DND-41 (cell line): ENCODE measurements around the gene MSH3.

Experiments
- ATAC-seq: fragments of 200-7000 bp; cut with Tn5 transposase; 3 replicates; pipeline ENCODE4 v1.9.1; 2021; ENCODE audit warnings: low read depth; ENCODE audit not compliant: insufficient read depth
- DNase-seq: peaks from one replicate; pipeline ENCODE4 v3.0.0-alpha.2; 2020
- H2AFZ ChIP-seq: 2 replicates; pipeline ENCODE4 v1.6.0; 2012; ENCODE audit warnings: low read depth, low read length
- H3K27ac ChIP-seq: 2 replicates; pipeline ENCODE4 v1.5.1; 2012; ENCODE audit warnings: low read length, inconsistent platforms
- H3K27me3 ChIP-seq: fragments of 200-600 bp; sonication (generic); 2 replicates; pipeline ENCODE4 v1.6.0; 2012; ENCODE audit warnings: low read length, mild to moderate bottlenecking, inconsistent platforms; ENCODE audit not compliant: insufficient read depth, poor library complexity
- H3K36me3 ChIP-seq: 2 replicates; pipeline ENCODE4 v1.5.1; 2012; ENCODE audit warnings: low read length, inconsistent platforms; ENCODE audit not compliant: insufficient read depth
- H3K4me1 ChIP-seq: 2 replicates; pipeline ENCODE4 v1.5.1; 2012; ENCODE audit warnings: mild to moderate bottlenecking, low read length; ENCODE audit not compliant: insufficient read depth
- H3K4me2 ChIP-seq: 2 replicates; pipeline ENCODE4 v1.6.0; 2012; ENCODE audit warnings: mild to moderate bottlenecking, moderate library complexity, low read length, inconsistent platforms; ENCODE audit not compliant: insufficient read depth
- H3K4me3 ChIP-seq, 2 experiments: fragments of 200-600 bp in 1 of 2; shearing (Covaris generic) in 1 of 2; 2 replicates each; pipeline ENCODE4 v1.5.1; 2012 to 2016; ENCODE audit warnings: inconsistent platforms in 2 of 2, low read length in 2 of 2, mild to moderate bottlenecking in 2 of 2, low read depth in 1 of 2, moderate library complexity in 1 of 2
- H3K79me2 ChIP-seq: 2 replicates; pipeline ENCODE4 v1.6.0; 2012; ENCODE audit warnings: low read length, inconsistent platforms; ENCODE audit not compliant: insufficient read depth
- H3K9ac ChIP-seq: 2 replicates; pipeline ENCODE4 v1.6.0; 2012; ENCODE audit warnings: low read depth, mild to moderate bottlenecking, inconsistent platforms, low read length, moderate library complexity
- H3K9me3 ChIP-seq: 2 replicates; pipeline ENCODE4 v1.5.1; 2012; ENCODE audit warnings: low read length, moderate library complexity, mild to moderate bottlenecking, inconsistent platforms; ENCODE audit not compliant: insufficient read depth, severe bottlenecking
- H4K20me1 ChIP-seq: 2 replicates; pipeline ENCODE4 v1.6.0; 2012; ENCODE audit warnings: low read length; ENCODE audit not compliant: insufficient read depth
- CTCF ChIP-seq: IDR thresholded peaks from 2 replicates; pipeline ENCODE4 v1.5.1; 2012; ENCODE audit warnings: borderline replicate concordance, low read length, moderate library complexity, mild to moderate bottlenecking; ENCODE audit not compliant: poor library complexity, severe bottlenecking; ENCODE audit errors: extremely low read depth
- EZH2 ChIP-seq: IDR thresholded peaks from 3 replicates; pipeline ENCODE4 v1.6.1; 2012; ENCODE audit warnings: borderline replicate concordance, low read depth, mild to moderate bottlenecking, moderate library complexity, low read length, inconsistent platforms; ENCODE audit not compliant: severe bottlenecking

Gene MSH3

GRCh38 chr5:80736730-80737129 lies 82.3 kb downstream of the MSH3 start:
- H3K27ac ChIP-seq = no peak overlapping the region; the same call in 1 of the 2 replicates
- ATAC-seq = no peak

GRCh38 chr5:80738466-80738865 lies 84.0 kb downstream of the MSH3 start:
- no peak overlapping the region for H3K4me2 ChIP-seq
- H3K36me3 ChIP-seq = peaks cover 35% of the 10 kb centered on the region
- H3K27ac ChIP-seq = peak overlapping the region; percentile 42
- H3K9me3 ChIP-seq = peaks cover 6% of the 10 kb centered on the region
- no peaks in the 10 kb centered on the region for H3K79me2 ChIP-seq
- ATAC-seq (peak; percentile 47; the same call in 2 of the 3 replicates), DNase-seq (no peak)
- H3K4me3 ChIP-seq = no peak overlapping the region
- TF ChIP-seq CTCF = no peak
- no peak for TF ChIP-seq EZH2
- H3K27me3 ChIP-seq = no peaks in the 10 kb centered on the region
- H4K20me1 ChIP-seq = no peaks in the 10 kb centered on the region
- peaks cover 24% of the 10 kb centered on the region for H3K4me1 ChIP-seq
- no peak overlapping the region for H2AFZ ChIP-seq
- H3K9ac ChIP-seq = no peak overlapping the region

More at GRCh38 chr5:80736730-80737129, 82.3 kb downstream of the MSH3 start:
- Histone ChIP-seq H3K4me3 (no peak overlapping the region), H3K9ac (no peak overlapping the region), H3K9me3 (no peaks in the 10 kb centered on the region), H3K4me2 (no peak overlapping the region), H4K20me1 (no peaks in the 10 kb centered on the region), H3K27me3 (no peaks in the 10 kb centered on the region), H3K79me2 (no peaks in the 10 kb centered on the region), H2AFZ (no peak overlapping the region), H3K36me3 (peaks cover 29% of the 10 kb centered on the region; the same call in 1 of the 2 replicates), H3K4me1 (peaks cover 24% of the 10 kb centered on the region)
- DNase-seq = no peak
- TF ChIP-seq CTCF = no peak

GRCh38 chr5:80739057-80739456 lies 84.6 kb downstream of the MSH3 start:
- Histone ChIP-seq H3K27ac (peak overlapping the region; percentile 40; the same call in 1 of the 2 replicates), H3K4me1 (peaks cover 24% of the 10 kb centered on the region), H3K79me2 (no peaks in the 10 kb centered on the region), H3K4me2 (no peak overlapping the region), H2AFZ (no peak overlapping the region), H4K20me1 (no peaks in the 10 kb centered on the region), H3K36me3 (peaks cover 33% of the 10 kb centered on the region), H3K4me3 (no peak overlapping the region), H3K9ac (no peak overlapping the region), H3K9me3 (peaks cover 8% of the 10 kb centered on the region), H3K27me3 (no peaks in the 10 kb centered on the region)
- no peak for ATAC-seq
- DNase-seq = no peak
- TF ChIP-seq EZH2 (no peak), CTCF (no peak)

GRCh38 chr5:80739496-80739895 lies 85.0 kb downstream of the MSH3 start:
- no peak overlapping the region for H3K4me3 ChIP-seq
- ATAC-seq (no peak), DNase-seq (no peak)
- H3K36me3 ChIP-seq = peaks cover 36% of the 10 kb centered on the region
- H3K9me3 ChIP-seq = peaks cover 10% of the 10 kb centered on the region
- H4K20me1 ChIP-seq = no peaks in the 10 kb centered on the region
- TF ChIP-seq EZH2 (no peak), CTCF (no peak)
- H3K9ac ChIP-seq = no peak overlapping the region
- no peak overlapping the region for H2AFZ ChIP-seq
- H3K27ac ChIP-seq = peak overlapping the region; percentile 40; the same call in 1 of the 2 replicates
- no peaks in the 10 kb centered on the region for H3K79me2 ChIP-seq
- peaks cover 24% of the 10 kb centered on the region for H3K4me1 ChIP-seq
- no peaks in the 10 kb centered on the region for H3K27me3 ChIP-seq
- H3K4me2 ChIP-seq = no peak overlapping the region
